Nucleus accumbens (tissue), 56 donors: Measurements from ENCODE around the gene VGF.
"Not testable (repeated sequence)": the region's sequence is repeated elsewhere in the genome, so short reads cannot be mapped to it uniquely, and the experiment has no call there.

Experiments
- DNase-seq, 56 donors: peaks; one replicate each; lab custom pipeline; 2025; lab: John Stamatoyannopoulos, UW

Gene VGF

GRCh38 chr7:101151908-101152651 is 13.3 kb downstream of the VGF start:
- no peak for DNase-seq

GRCh38 chr7:101140746-101141382 is 24.5 kb downstream of the VGF start:
- DNase-seq = no peak

GRCh38 chr7:101140339-101140699 is 25.1 kb downstream of the VGF start:
- no peak for DNase-seq

- peak in 40 of 56 donors; percentile 5 to 81 (median 46) for DNase-seq
Measured at GRCh38 chr7:101138213-101138870, 27.0 kb downstream of the VGF start.

GRCh38 chr7:101137651-101138212 is 27.6 kb downstream of the VGF start:
- no peak for DNase-seq

- DNase-seq = peak in 15 of 56 donors; percentile 4 to 63 (median 22)
Measured at GRCh38 chr7:101134399-101134980, 30.9 kb downstream of the VGF start.

- no peak for DNase-seq
Measured at GRCh38 chr7:101133621-101134398, 31.6 kb downstream of the VGF start.

GRCh38 chr7:101132626-101133600 is 32.5 kb downstream of the VGF start:
- not testable (repeated sequence) for DNase-seq

GRCh38 chr7:101129603-101130117 is 35.7 kb downstream of the VGF start:
- DNase-seq = no peak

GRCh38 chr7:101128040-101128834 is 37.1 kb downstream of the VGF start:
- DNase-seq = no peak

- no peak for DNase-seq
Measured at GRCh38 chr7:101127460-101128039, 37.8 kb downstream of the VGF start.

- peak in 20 of 56 donors; percentile 2 to 71 (median 14) for DNase-seq
Measured at GRCh38 chr7:101126651-101127459, 38.5 kb downstream of the VGF start, which contains the start of gene SERPINE1. SERPINE1 (plus strand) TSS chr7:101127104; CDS start chr7:101128394, 1,290 bp downstream.

- DNase-seq = peak in 14 of 56 donors; percentile 5 to 45 (median 12)
Measured at GRCh38 chr7:101125989-101126650, 39.2 kb downstream of the VGF start.

GRCh38 chr7:101124376-101125056 is 40.9 kb downstream of the VGF start:
- DNase-seq = no peak

- DNase-seq = no peak
Measured at GRCh38 chr7:101123703-101124068, 41.7 kb downstream of the VGF start.
